ENCODE results near the gene NBPF26.
"Not testable (repeated sequence)": the region's sequence is repeated elsewhere in the genome, so short reads cannot be mapped to it uniquely, and the experiment has no call there.

NBPF26 gene

DNA sequence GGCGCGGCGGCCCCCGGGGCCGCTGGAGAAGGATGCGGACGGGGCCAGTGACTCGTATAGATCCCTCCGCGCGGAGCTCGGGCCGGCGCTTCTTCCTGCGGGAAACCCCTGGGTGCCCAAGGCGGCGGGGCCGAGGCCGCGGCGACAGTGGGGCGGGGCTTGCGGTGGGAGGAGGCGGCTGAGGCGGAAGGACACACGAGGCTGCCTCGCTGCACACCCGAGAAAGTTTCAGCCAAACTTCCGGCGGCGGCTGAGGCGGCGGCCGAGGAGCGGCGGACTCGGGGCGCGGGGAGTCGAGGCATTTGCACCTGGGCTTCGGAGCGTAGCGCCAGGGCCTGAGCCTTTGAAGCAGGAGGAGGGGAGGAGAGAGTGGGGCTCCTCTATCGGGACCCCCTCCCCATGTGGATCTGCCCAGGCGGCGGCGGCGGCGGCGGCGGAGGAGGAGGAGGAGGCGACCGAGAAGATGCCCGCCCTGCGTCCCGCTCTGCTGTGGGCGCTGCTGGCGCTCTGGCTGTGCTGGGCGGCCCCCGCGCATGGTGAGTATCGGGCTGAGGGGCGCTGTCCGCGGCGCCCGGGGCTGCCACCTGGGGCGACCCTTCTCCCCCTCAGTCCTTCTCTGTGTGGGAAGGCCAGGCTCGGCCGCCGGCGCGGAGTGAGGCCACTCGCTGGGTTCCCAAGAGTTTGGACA is at the start of gene NBPF26:
NBPF26 (plus strand) TSS at position 231 of the 688 bp plus-strand sequence.
- ATAC-seq (ENCODE audit: low read depth) (peak; percentile 78), DNase-seq (ENCODE audit: low spot score) (peak; percentile 66)
- H3K9me3 ChIP-seq (ENCODE audit: severe bottlenecking); H3K4me1 ChIP-seq (ENCODE audit: insufficient read depth, poor library complexity, severe bottlenecking); H3K36me3 ChIP-seq (ENCODE audit: low read depth); H3K27me3 ChIP-seq (ENCODE audit: insufficient read depth, poor library complexity, severe bottlenecking): not testable (repeated sequence)
- Histone ChIP-seq H3K27ac (ENCODE audit: poor library complexity, severe bottlenecking) (peak within 1 kb of the TSS; percentile 33), H3K4me3 (ENCODE audit: severe bottlenecking) (peak within 1 kb of the TSS; percentile 65)

DNA sequence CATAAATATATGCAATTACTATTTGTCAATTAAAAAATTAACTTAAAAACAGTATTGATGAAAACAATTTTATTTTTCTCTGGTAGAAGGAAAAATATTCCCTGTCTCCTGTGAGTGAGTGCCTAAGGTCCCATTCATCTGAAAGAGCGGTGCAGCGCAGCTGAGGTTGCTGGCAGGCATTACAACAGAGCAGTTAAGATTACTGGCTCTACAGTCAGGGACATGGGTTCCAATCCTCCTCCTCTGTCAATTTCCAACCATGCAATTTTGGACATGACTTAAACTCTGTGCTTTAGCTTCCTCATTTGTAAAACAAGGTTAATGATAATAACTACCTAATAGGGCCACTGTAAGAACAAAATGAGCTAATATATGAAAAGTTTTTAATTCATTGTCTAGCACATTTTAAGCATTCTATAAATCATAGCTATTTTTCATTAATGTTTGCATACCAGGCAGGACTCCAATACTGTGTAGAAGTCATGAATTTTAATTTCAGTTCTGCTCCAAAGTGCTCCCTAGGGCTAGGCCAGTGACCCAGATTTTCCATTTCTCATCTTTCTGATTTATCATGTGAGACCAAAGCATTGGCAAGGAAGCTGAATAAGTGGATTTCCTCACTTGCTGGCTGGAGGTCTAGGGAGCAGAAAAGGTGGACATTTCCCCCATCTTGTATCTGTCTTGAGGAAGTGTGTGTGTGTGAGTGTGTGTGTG is 43.5 kb upstream of the NBPF26 start:
- H3K9me3 ChIP-seq (ENCODE audit: severe bottlenecking); H3K27me3 ChIP-seq (ENCODE audit: insufficient read depth, poor library complexity, severe bottlenecking); H3K27ac ChIP-seq (ENCODE audit: poor library complexity, severe bottlenecking); H3K4me3 ChIP-seq (ENCODE audit: severe bottlenecking); ATAC-seq (ENCODE audit: low read depth); H3K36me3 ChIP-seq (ENCODE audit: low read depth); DNase-seq (ENCODE audit: low spot score); H3K4me1 ChIP-seq (ENCODE audit: insufficient read depth, poor library complexity, severe bottlenecking): not testable (repeated sequence)

- H3K27me3 ChIP-seq (ENCODE audit: insufficient read depth, poor library complexity, severe bottlenecking); H3K36me3 ChIP-seq (ENCODE audit: low read depth); H3K4me1 ChIP-seq (ENCODE audit: insufficient read depth, poor library complexity, severe bottlenecking); H3K9me3 ChIP-seq (ENCODE audit: severe bottlenecking); H3K27ac ChIP-seq (ENCODE audit: poor library complexity, severe bottlenecking); DNase-seq (ENCODE audit: low spot score); H3K4me3 ChIP-seq (ENCODE audit: severe bottlenecking); ATAC-seq (ENCODE audit: low read depth): not testable (repeated sequence)
These were observed 42.8 kb upstream of the NBPF26 start for GRCh38 chr1:120680938-120681337.

- peak; percentile 73; the same call in 2 of the 3 replicates for ATAC-seq (ENCODE audit: low read depth)
- H3K4me1 ChIP-seq (ENCODE audit: insufficient read depth, poor library complexity, severe bottlenecking); DNase-seq (ENCODE audit: low spot score); H3K27ac ChIP-seq (ENCODE audit: poor library complexity, severe bottlenecking); H3K9me3 ChIP-seq (ENCODE audit: severe bottlenecking); H3K36me3 ChIP-seq (ENCODE audit: low read depth); H3K27me3 ChIP-seq (ENCODE audit: insufficient read depth, poor library complexity, severe bottlenecking); H3K4me3 ChIP-seq (ENCODE audit: severe bottlenecking): not testable (repeated sequence)
These were observed 39.3 kb upstream of the NBPF26 start for GRCh38 chr1:120684397-120684796.

GRCh38 chr1:120685622-120686021 is 38.1 kb upstream of the NBPF26 start:
- not testable (repeated sequence) for H3K27me3 ChIP-seq (ENCODE audit: insufficient read depth, poor library complexity, severe bottlenecking); H3K4me3 ChIP-seq (ENCODE audit: severe bottlenecking); H3K27ac ChIP-seq (ENCODE audit: poor library complexity, severe bottlenecking); H3K4me1 ChIP-seq (ENCODE audit: insufficient read depth, poor library complexity, severe bottlenecking); DNase-seq (ENCODE audit: low spot score); H3K36me3 ChIP-seq (ENCODE audit: low read depth); H3K9me3 ChIP-seq (ENCODE audit: severe bottlenecking); ATAC-seq (ENCODE audit: low read depth)

DNA sequence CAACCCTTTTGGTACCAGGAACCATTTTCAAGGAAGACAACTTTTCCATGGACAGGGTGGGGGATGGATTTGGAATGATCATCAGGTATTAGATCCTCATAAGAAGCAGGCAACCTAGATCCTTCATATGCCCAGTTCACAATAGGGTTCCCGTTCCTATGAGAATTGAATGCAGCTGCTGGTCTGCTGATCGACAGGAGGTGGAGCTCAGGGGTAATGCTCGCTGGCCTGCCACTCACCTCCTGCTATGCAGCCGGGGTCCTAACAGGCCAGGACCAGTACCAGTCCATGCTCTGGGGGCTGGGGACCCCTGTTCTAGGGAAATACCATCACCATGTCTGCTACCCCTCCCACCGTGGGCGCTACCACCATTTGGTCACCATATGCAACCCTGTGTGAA is 36.5 kb upstream of the NBPF26 start:
- not testable (repeated sequence) for H3K4me3 ChIP-seq (ENCODE audit: severe bottlenecking); H3K4me1 ChIP-seq (ENCODE audit: insufficient read depth, poor library complexity, severe bottlenecking); H3K27me3 ChIP-seq (ENCODE audit: insufficient read depth, poor library complexity, severe bottlenecking); DNase-seq (ENCODE audit: low spot score); H3K27ac ChIP-seq (ENCODE audit: poor library complexity, severe bottlenecking); ATAC-seq (ENCODE audit: low read depth); H3K9me3 ChIP-seq (ENCODE audit: severe bottlenecking); H3K36me3 ChIP-seq (ENCODE audit: low read depth)

GRCh38 chr1:120700807-120701562 is 22.8 kb upstream of the NBPF26 start:
- DNase-seq (ENCODE audit: low spot score); H3K27me3 ChIP-seq (ENCODE audit: insufficient read depth, poor library complexity, severe bottlenecking); H3K36me3 ChIP-seq (ENCODE audit: low read depth); H3K27ac ChIP-seq (ENCODE audit: poor library complexity, severe bottlenecking); H3K4me3 ChIP-seq (ENCODE audit: severe bottlenecking); H3K9me3 ChIP-seq (ENCODE audit: severe bottlenecking); H3K4me1 ChIP-seq (ENCODE audit: insufficient read depth, poor library complexity, severe bottlenecking): not testable (repeated sequence)
- ATAC-seq (ENCODE audit: low read depth), result peak; percentile 76

DNA sequence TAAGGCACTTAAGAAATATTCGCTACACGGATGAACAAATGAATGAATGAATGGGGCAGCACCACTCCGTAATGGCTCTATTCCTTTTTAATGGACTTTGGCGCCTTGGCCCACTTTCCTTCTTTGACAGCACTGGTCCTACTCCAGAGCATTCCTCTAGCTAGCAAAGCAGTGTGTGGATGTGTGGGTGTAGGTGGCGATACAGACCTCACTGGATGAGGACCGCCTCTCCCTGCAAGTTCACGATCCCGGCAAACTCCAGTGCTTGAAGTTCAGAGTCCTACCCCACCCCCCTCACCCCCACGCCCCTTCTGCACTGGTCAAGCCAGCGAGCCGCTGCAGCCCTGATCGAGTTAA is 409 bp upstream of the NBPF26 start:
- not testable (repeated sequence) for DNase-seq (ENCODE audit: low spot score); H3K36me3 ChIP-seq (ENCODE audit: low read depth); H3K27me3 ChIP-seq (ENCODE audit: insufficient read depth, poor library complexity, severe bottlenecking); H3K4me3 ChIP-seq (ENCODE audit: severe bottlenecking); ATAC-seq (ENCODE audit: low read depth); H3K27ac ChIP-seq (ENCODE audit: poor library complexity, severe bottlenecking); H3K4me1 ChIP-seq (ENCODE audit: insufficient read depth, poor library complexity, severe bottlenecking); H3K9me3 ChIP-seq (ENCODE audit: severe bottlenecking)

- H3K27me3 ChIP-seq (ENCODE audit: insufficient read depth, poor library complexity, severe bottlenecking); DNase-seq (ENCODE audit: low spot score); H3K4me1 ChIP-seq (ENCODE audit: insufficient read depth, poor library complexity, severe bottlenecking); H3K36me3 ChIP-seq (ENCODE audit: low read depth); H3K9me3 ChIP-seq (ENCODE audit: severe bottlenecking); ATAC-seq (ENCODE audit: low read depth): not testable (repeated sequence)
- Histone ChIP-seq H3K27ac (ENCODE audit: poor library complexity, severe bottlenecking) (peak overlapping the region; percentile 33), H3K4me3 (ENCODE audit: severe bottlenecking) (peak overlapping the region; percentile 65)
These were observed 762 bp downstream of the NBPF26 start for GRCh38 chr1:120724507-120724906.

DNA sequence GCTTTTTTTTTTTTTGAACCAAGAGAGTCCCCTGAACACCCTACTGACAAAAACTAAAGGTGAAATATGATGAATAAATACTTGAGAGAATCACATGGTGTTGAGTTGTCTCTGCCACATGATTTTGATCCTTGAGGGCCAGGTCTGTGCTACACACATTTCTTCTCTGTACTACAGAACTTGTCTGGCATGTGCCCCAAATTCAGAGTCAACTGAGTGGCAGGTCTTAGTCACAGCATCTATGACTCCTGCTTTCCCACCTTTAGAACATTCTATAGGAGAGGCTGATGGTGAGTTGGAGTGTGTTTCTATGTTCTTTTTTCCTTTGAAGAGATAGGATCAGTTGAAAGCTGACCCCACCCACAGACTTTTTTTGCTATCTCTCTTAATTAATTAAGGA is 5.1 kb downstream of the NBPF26 start:
- H3K27ac ChIP-seq (ENCODE audit: poor library complexity, severe bottlenecking); H3K27me3 ChIP-seq (ENCODE audit: insufficient read depth, poor library complexity, severe bottlenecking); DNase-seq (ENCODE audit: low spot score); H3K4me3 ChIP-seq (ENCODE audit: severe bottlenecking); H3K36me3 ChIP-seq (ENCODE audit: low read depth); H3K9me3 ChIP-seq (ENCODE audit: severe bottlenecking); ATAC-seq (ENCODE audit: low read depth); H3K4me1 ChIP-seq (ENCODE audit: insufficient read depth, poor library complexity, severe bottlenecking): not testable (repeated sequence)

GRCh38 chr1:120769090-120769489 is 45.3 kb downstream of the NBPF26 start:
- H3K9me3 ChIP-seq (ENCODE audit: severe bottlenecking); H3K27me3 ChIP-seq (ENCODE audit: insufficient read depth, poor library complexity, severe bottlenecking); H3K36me3 ChIP-seq (ENCODE audit: low read depth); H3K4me3 ChIP-seq (ENCODE audit: severe bottlenecking); H3K4me1 ChIP-seq (ENCODE audit: insufficient read depth, poor library complexity, severe bottlenecking); ATAC-seq (ENCODE audit: low read depth); DNase-seq (ENCODE audit: low spot score); H3K27ac ChIP-seq (ENCODE audit: poor library complexity, severe bottlenecking): not testable (repeated sequence)

All from RWPE2 (cell line).